PC-9 (cell line): Measurements from ENCODE around the gene TTC7B. TPM values are rescaled to one million over a fixed set of nuclear protein-coding genes. Genes with fewer than 3 reads are reported as not detected.

Experiments
- BruUV-seq: library from RNA; stranded (reverse); fragments of 400-500 nt; replicated peaks from 2 replicates; lab custom pipeline; 2021; lab: Mats Ljungman, UMichigan
- CTCF ChIA-PET: fragments of 300-600 bp; sonication (Branson Sonifier 250); formaldehyde crosslinking; loops from one replicate; lab custom pipeline; 2022; ENCODE audit warnings: antibody characterized with exemption; lab: Charles Lee
- POLR2A ChIA-PET: fragments of 300-600 bp; sonication (Branson Sonifier 250); formaldehyde crosslinking; loops from one replicate; lab custom pipeline; 2022; ENCODE audit warnings: antibody characterized with exemption; ENCODE audit not compliant: unreplicated experiment; lab: Charles Lee
- DNase-seq, 2 experiments: peaks; one replicate each; pipeline versions ENCODE4 v3.0.0 to v3.0.0-alpha.2; 2015 to 2022; ENCODE audit warnings: mixed read lengths in 1 of 2
- H2AFZ ChIP-seq: fragments of 200-600 bp; sonication (generic); 2 replicates; pipeline ENCODE4 v1.8.1; 2017; ENCODE audit warnings: antibody characterized with exemption
- H3F3A ChIP-seq: fragments of 200-600 bp; sonication (generic); 2 replicates; pipeline ENCODE4 v1.8.1; 2017; ENCODE audit warnings: antibody characterized with exemption, mild to moderate bottlenecking, low read depth; ENCODE audit not compliant: insufficient read depth
- H3K27ac ChIP-seq: fragments of 200-600 bp; sonication (generic); 2 replicates; pipeline ENCODE4 v1.6.1; 2016; ENCODE audit warnings: mixed run types
- H3K27me3 ChIP-seq: fragments of 200-600 bp; sonication (generic); 2 replicates; pipeline ENCODE4 v1.6.1; 2016; ENCODE audit warnings: low read depth, mixed run types; ENCODE audit not compliant: insufficient read depth
- H3K36me3 ChIP-seq: fragments of 200-600 bp; sonication (generic); 2 replicates; pipeline ENCODE4 v1.6.1; 2016; ENCODE audit warnings: low read depth, mixed run types
- H3K4me1 ChIP-seq: fragments of 200-600 bp; sonication (generic); replicated peaks from 2 replicates; pipeline ENCODE4 v1.6.1; 2016; ENCODE audit warnings: mixed run types; ENCODE audit not compliant: insufficient read depth
- H3K4me2 ChIP-seq: fragments of 200-600 bp; sonication (generic); 2 replicates; pipeline ENCODE4 v1.6.1; 2017; ENCODE audit warnings: mixed run types
- H3K4me3 ChIP-seq: fragments of 200-600 bp; sonication (generic); 2 replicates; pipeline ENCODE4 v1.6.1; 2016; ENCODE audit warnings: mixed run types
- H3K79me2 ChIP-seq: fragments of 200-600 bp; sonication (generic); 2 replicates; pipeline ENCODE4 v1.6.1; 2017; ENCODE audit warnings: low read depth, mixed run types
- H3K9me2 ChIP-seq: fragments of 200-600 bp; sonication (generic); 2 replicates; pipeline ENCODE4 v1.8.1; 2017; ENCODE audit warnings: mild to moderate bottlenecking; ENCODE audit not compliant: insufficient read depth
- H3K9me3 ChIP-seq: fragments of 200-600 bp; sonication (generic); 2 replicates; pipeline ENCODE4 v1.8.1; 2016; ENCODE audit warnings: low read depth; ENCODE audit not compliant: insufficient read depth
- H4K20me1 ChIP-seq: fragments of 200-600 bp; sonication (generic); 2 replicates; pipeline ENCODE4 v1.8.1; 2017; ENCODE audit not compliant: insufficient read depth
- CTCF ChIP-seq: fragments of 200-600 bp; sonication (generic); conservative IDR thresholded peaks from 2 replicates; pipeline ENCODE4 v1.6.1; 2017; ENCODE audit warnings: mixed run types, antibody characterized with exemption, mild to moderate bottlenecking, moderate library complexity
- EZH2 ChIP-seq: fragments of 200-600 bp; sonication (generic); IDR thresholded peaks from 2 replicates; pipeline ENCODE4 v1.8.0; 2017; ENCODE audit warnings: antibody characterized with exemption, low read depth
- intact Hi-C: fragments of 100-400 bp; cut with micrococcal nuclease; formaldehyde crosslinking; loops from one replicate; pipeline ENCODE4 v1.10.0; 2022; ENCODE audit not compliant: unreplicated experiment
- total RNA-seq: library from RNA; stranded (reverse); gene quantifications from 2 replicates; pipeline ENCODE4 v1.2.3, GENCODE V29; 2021

The TTC7B gene
- total RNA-seq, 1 experiment from 2014 or later = 6.8 TPM

DNA sequence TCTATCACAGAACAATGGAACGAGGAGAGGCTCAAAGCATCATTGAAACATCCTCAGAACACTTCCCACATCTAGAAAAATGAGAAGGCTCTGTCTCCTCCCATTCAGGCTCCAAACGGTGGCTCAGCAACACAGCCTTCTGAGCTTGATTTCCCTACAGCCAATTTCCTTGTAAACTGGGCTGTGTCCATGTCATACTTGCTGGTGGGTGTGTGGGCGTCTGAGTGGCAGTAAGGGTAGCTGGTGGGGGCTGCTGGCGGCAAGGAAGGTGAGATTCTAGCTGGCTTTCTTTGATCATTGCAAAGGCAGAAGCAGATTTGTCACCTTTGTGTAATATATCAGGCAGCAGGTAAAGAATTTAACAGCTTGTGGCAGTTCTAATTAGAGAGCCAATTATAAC, 255.7 kb downstream of the TTC7B start:
- DNase-seq = no peak
- TF ChIP-seq CTCF (no peak), EZH2 (no peak)

GRCh38 chr14:90559811-90560492, 256.3 kb downstream of the TTC7B start:
- intact Hi-C loops = no loop called here
- BruUV-seq = no TSS peak
- no peaks in the 10 kb centered on the region for H3K79me2 ChIP-seq
- TF ChIP-seq EZH2 (no peak), CTCF (no peak)
- CTCF ChIA-PET = interaction anchor here (0.5 to 0.6 kb wide), 2 partner anchors 145 to 159 kb away, joined by 3 to 4 read pairs; no protein-coding TSS in a partner anchor
- no peaks in the 10 kb centered on the region for H3K36me3 ChIP-seq
- no peaks in the 10 kb centered on the region for H3K4me1 ChIP-seq
- H3K4me2 ChIP-seq = no peak overlapping the region
- H3K27ac ChIP-seq = no peak overlapping the region
- no peak overlapping the region for H3K4me3 ChIP-seq
- no peak for DNase-seq
- H2AFZ ChIP-seq = no peak overlapping the region
- no peaks in the 10 kb centered on the region for H4K20me1 ChIP-seq
- no peaks in the 10 kb centered on the region for H3K27me3 ChIP-seq
- no peaks in the 10 kb centered on the region for H3F3A ChIP-seq
- H3K9me2 ChIP-seq = no peaks in the 10 kb centered on the region
- no peaks in the 10 kb centered on the region for H3K9me3 ChIP-seq
- POLR2A ChIA-PET = no interaction called here

More for the DNA sequence above, 255.7 kb downstream of the TTC7B start:
- BruUV-seq = no TSS peak
- Histone ChIP-seq H3K9me2 (no peaks in the 10 kb centered on the region), H3K36me3 (no peaks in the 10 kb centered on the region), H4K20me1 (no peaks in the 10 kb centered on the region), H3K27me3 (no peaks in the 10 kb centered on the region), H3K4me3 (no peak overlapping the region), H3K79me2 (no peaks in the 10 kb centered on the region), H3K9me3 (no peaks in the 10 kb centered on the region), H3K4me1 (no peaks in the 10 kb centered on the region), H3F3A (no peaks in the 10 kb centered on the region), H3K4me2 (no peak overlapping the region), H3K27ac (no peak overlapping the region), H2AFZ (no peak overlapping the region)
- ChIA-PET CTCF (interaction anchor here (0.5 to 0.6 kb wide), 2 partner anchors 146 to 159 kb away, joined by 3 to 4 read pairs; no protein-coding TSS in a partner anchor), POLR2A (no interaction called here)
- intact Hi-C loops = no loop called here

DNA sequence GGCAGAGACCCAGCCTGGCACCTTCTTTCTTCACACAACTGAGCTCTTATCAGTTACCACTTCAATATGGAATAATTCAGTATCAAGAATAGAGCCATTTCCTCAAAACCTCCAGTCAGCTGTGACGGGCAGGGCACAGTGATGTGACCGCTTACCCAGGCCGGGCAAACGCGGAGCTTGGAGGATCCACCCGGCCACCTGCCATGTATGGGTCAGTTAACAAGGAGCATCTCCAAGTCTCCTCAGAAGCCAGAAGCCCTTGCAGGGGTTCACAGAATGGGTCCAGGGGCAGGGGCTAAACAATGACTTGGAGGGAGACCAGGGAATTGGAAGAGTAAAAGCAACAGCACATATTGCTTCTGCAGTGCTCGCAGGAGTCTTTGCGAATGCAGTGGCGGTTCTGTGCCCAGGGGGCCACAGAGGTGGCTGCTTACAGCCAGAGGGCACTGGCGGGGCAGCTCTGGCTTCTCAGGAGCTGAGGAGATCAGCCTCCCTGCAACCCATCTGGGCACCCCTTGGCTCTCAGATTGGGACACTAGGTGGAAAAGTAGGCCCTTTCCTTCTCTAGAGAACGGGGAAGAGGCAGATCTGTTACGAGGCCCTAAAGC, 257.1 kb downstream of the TTC7B start:
- no TSS peak for BruUV-seq
- no peak for DNase-seq
- H3K36me3 ChIP-seq = no peaks in the 10 kb centered on the region
- no peak overlapping the region for H3K27ac ChIP-seq
- POLR2A ChIA-PET = no interaction called here
- H2AFZ ChIP-seq = no peak overlapping the region
- no peaks in the 10 kb centered on the region for H3K27me3 ChIP-seq
- no peaks in the 10 kb centered on the region for H3K79me2 ChIP-seq
- no peak overlapping the region for H3K4me3 ChIP-seq
- H3K9me2 ChIP-seq = no peaks in the 10 kb centered on the region
- TF ChIP-seq EZH2 (no peak), CTCF (no peak)
- H3F3A ChIP-seq = no peaks in the 10 kb centered on the region
- no peaks in the 10 kb centered on the region for H3K4me1 ChIP-seq
- intact Hi-C loops = no loop called here
- CTCF ChIA-PET = no interaction called here
- H4K20me1 ChIP-seq = no peaks in the 10 kb centered on the region
- H3K4me2 ChIP-seq = no peak overlapping the region
- H3K9me3 ChIP-seq = no peaks in the 10 kb centered on the region
